ENCODE measurements around the gene RELL2. TPM values are rescaled to one million over a fixed set of nuclear protein-coding genes. Genes with fewer than 3 reads are reported as not detected.

RELL2 gene, protein sequence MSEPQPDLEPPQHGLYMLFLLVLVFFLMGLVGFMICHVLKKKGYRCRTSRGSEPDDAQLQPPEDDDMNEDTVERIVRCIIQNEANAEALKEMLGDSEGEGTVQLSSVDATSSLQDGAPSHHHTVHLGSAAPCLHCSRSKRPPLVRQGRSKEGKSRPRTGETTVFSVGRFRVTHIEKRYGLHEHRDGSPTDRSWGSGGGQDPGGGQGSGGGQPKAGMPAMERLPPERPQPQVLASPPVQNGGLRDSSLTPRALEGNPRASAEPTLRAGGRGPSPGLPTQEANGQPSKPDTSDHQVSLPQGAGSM
- 10 to 100 TPM in 1 of 2 donors, 1 to 10 TPM in 1; 7.3 to 22.6 TPM for total RNA-seq
- 10 to 100 TPM; 32.4 to 37.3 TPM for polyA plus RNA-seq (ENCODE audit: insufficient read length in 2 of 2)
- long read RNA-seq, donor 1, transcript RELL2-202 (8 exons, 2,154 nt) = major isoform, 9 of 16 reads
- long read RNA-seq, donor 1, partial matches to known transcripts = 6 of 16 reads
- long read RNA-seq, donor 1, other reads (novel, unspliced or antisense) = 0 of 16 reads
- long read RNA-seq, donor 2, partial matches to known transcripts = 0 of 5 reads
- long read RNA-seq, donor 2, other reads (novel, unspliced or antisense) = 0 of 5 reads
- long read RNA-seq, donor 3, partial matches to known transcripts = 0 of 3 reads
- long read RNA-seq, donor 3, other reads (novel, unspliced or antisense) = 0 of 3 reads
- long read RNA-seq, donor 4, partial matches to known transcripts = 11 of 12 reads
- long read RNA-seq, donor 4, other reads (novel, unspliced or antisense) = 0 of 12 reads

DNA sequence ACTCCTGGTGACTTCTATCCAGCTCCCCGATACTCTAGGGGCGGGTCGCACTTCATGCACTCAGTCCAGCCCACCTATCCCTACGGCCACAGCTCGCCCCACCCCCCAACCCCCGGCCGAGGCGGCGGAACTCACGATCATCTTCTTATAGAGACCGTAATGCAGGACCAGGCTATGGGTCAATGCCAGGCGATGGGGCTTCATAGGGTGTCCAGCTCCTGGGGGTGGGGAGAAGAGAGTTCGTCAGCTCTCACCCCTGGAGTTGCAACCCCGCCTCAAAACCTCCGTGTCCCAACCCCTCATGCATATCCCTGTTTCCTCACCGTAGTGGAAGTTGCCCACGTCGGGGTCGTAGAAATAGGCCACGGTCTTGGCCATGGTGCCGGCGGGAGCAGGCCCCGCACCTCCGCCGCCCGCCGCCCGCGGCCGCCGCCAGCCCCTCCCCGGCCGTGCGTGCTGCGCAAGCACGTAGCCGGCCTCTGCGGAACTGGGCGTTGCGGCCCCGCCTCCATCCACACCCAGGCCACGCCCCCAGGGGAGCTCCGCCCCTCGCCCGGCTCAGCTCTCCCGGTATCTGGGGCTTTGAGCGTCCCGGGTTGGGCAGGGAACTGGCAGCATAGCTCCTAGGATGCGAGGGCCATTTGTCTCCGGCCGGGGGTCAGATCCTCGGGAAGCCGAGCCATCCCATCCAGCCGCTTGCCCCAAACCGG is at the start of gene RELL2, which contains the start of gene HDAC3:
RELL2 (plus strand) TSS at position 585 of the 710 bp plus-strand sequence. CDS start 1,229 bp downstream, outside the sequence.
HDAC3 (minus strand) TSS at position 437 of the 710 bp plus-strand sequence; CDS start at position 378, 59 bp downstream.
- Histone ChIP-seq H3K9me3 (ENCODE audit: control insufficient read depth, insufficient read depth, low read length) (no peaks in the 10 kb centered on the region), H3K4me1 (ENCODE audit: control insufficient read depth, insufficient read depth, low read length) (peaks cover 40% of the 10 kb centered on the region), H3K27ac (ENCODE audit: low read depth, low read length) (peak within 1 kb of the TSS; percentile 54), H3K36me3 (ENCODE audit: control insufficient read depth, insufficient read depth, low read length) (peaks cover 32% of the 10 kb centered on the region), H3K4me3 (ENCODE audit: low read depth, low read length) (peak within 1 kb of the TSS; percentile 87), H3K27me3 (ENCODE audit: control insufficient read depth, insufficient read depth, low read length) (peaks cover 16% of the 10 kb centered on the region)
- peak; percentile 78 to 97 (median 86) for DNase-seq (ENCODE audit: low read depth in 4 of 6, low spot score in 6 of 6)
- under 1% methylated on average over 45 of the region's 55 CpGs for WGBS (ENCODE audit: insufficient coverage)

DNA sequence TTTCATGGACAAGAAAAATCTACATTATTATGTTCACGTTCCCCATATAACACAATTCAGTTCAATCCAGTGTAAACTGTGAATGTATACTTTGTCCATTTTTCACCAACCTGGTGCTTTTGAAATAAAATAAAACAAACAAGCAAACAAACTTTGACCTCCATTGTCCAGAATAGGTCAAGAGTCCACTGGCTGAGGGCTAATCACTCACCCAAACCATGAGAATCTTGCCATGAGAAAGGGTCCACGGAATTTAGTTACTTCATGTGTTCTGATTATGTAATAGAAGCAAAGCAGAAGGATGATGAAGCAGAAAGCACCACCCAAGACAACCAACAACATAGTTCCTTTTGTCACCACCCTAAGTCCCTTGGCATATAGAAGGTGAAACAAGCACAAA is 46.7 kb upstream of the RELL2 start:
- no peaks in the 10 kb centered on the region for H3K4me1 ChIP-seq (ENCODE audit: control insufficient read depth, insufficient read depth, low read length)

DNA sequence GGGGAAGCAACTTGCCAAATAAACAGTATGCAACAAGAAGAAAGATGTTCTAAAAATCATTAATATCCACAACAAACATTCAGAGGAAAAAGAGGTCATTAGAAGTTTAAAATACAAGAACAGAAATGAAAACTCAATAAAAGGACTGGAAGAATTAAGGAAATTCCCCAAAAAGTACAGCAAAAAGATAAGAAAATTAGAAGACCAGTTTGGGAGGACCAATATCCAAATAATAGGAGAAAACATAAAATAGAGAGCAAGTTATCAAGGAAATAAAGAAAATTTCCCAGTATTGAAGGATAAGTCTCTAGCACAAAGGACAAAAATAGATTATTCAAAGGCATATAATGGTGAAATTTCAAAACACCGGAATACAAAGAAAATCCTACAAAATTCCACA is 39.9 kb upstream of the RELL2 start:
- Histone ChIP-seq H3K9me3 (ENCODE audit: control insufficient read depth, insufficient read depth, low read length) (no peaks in the 10 kb centered on the region), H3K4me1 (ENCODE audit: control insufficient read depth, insufficient read depth, low read length) (no peaks in the 10 kb centered on the region), H3K27ac (ENCODE audit: low read depth, low read length) (no peak overlapping the region), H3K27me3 (ENCODE audit: control insufficient read depth, insufficient read depth, low read length) (no peaks in the 10 kb centered on the region), H3K36me3 (ENCODE audit: control insufficient read depth, insufficient read depth, low read length) (peaks cover 4% of the 10 kb centered on the region), H3K4me3 (ENCODE audit: low read depth, low read length) (no peak overlapping the region)
- no CpG with 5 or more reads among the region's 1 CpG for WGBS (ENCODE audit: insufficient coverage)
- DNase-seq (ENCODE audit: low read depth in 4 of 6, low spot score in 6 of 6) = no peak

More for the DNA sequence above, 46.7 kb upstream of the RELL2 start:
- H3K36me3 ChIP-seq (ENCODE audit: control insufficient read depth, insufficient read depth, low read length) = peaks cover 8% of the 10 kb centered on the region
- H3K27ac ChIP-seq (ENCODE audit: low read depth, low read length) = no peak overlapping the region
- H3K27me3 ChIP-seq (ENCODE audit: control insufficient read depth, insufficient read depth, low read length) = no peaks in the 10 kb centered on the region
- H3K9me3 ChIP-seq (ENCODE audit: control insufficient read depth, insufficient read depth, low read length) = no peaks in the 10 kb centered on the region
- WGBS (ENCODE audit: insufficient coverage) = no CpG with 5 or more reads among the region's 2 CpGs
- H3K4me3 ChIP-seq (ENCODE audit: low read depth, low read length) = no peak overlapping the region
- no peak for DNase-seq (ENCODE audit: low read depth in 4 of 6, low spot score in 6 of 6)

DNA sequence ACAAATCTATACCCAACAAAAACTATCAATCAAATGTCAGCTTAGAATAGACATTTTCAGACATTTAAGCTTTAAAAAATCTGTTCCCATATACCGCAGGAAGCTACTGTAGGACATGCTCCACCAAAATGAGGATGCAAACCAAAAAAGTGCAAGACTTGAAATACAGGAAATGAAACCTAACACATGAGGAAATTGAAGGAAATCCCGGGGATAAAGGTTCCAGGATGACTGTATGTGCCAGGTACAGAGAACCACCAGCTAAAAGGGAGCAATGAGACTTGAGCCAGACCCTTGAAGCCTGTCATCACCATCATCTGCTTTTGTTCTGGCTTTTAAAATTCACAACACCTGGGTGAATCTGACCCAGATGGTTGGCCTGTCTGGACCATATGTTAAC is 39.4 kb upstream of the RELL2 start:
- WGBS (ENCODE audit: insufficient coverage) = 86% methylated on average over 1 of the region's 2 CpGs
- no peak overlapping the region for H3K27ac ChIP-seq (ENCODE audit: low read depth, low read length)
- H3K4me1 ChIP-seq (ENCODE audit: control insufficient read depth, insufficient read depth, low read length) = no peaks in the 10 kb centered on the region
- H3K9me3 ChIP-seq (ENCODE audit: control insufficient read depth, insufficient read depth, low read length) = no peaks in the 10 kb centered on the region
- H3K27me3 ChIP-seq (ENCODE audit: control insufficient read depth, insufficient read depth, low read length) = no peaks in the 10 kb centered on the region
- H3K36me3 ChIP-seq (ENCODE audit: control insufficient read depth, insufficient read depth, low read length) = peaks cover 4% of the 10 kb centered on the region
- DNase-seq (ENCODE audit: low read depth in 4 of 6, low spot score in 6 of 6) = no peak
- H3K4me3 ChIP-seq (ENCODE audit: low read depth, low read length) = no peak overlapping the region

DNA sequence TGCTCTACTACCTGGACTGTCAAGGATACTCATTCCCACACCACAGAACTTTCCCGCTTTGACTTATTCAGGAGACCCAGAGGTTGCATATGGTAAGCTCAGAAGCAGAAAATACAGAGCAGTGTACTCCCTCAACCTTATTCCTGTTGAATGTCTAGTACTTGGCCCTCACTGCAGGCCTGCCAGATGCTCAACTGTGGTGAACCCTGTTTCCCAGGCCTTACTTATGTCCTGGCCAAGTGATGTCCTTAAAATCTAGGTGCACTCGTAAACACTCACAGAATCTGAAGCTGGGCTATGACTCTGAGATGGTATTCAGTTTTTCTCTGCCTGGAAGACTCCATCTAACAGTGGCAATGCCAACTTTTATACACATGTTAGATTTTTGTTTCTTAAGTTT is 39.0 kb upstream of the RELL2 start:
- 80% methylated on average over 1 of the region's 2 CpGs for WGBS (ENCODE audit: insufficient coverage)
- Histone ChIP-seq H3K9me3 (ENCODE audit: control insufficient read depth, insufficient read depth, low read length) (no peaks in the 10 kb centered on the region), H3K4me3 (ENCODE audit: low read depth, low read length) (no peak overlapping the region), H3K27ac (ENCODE audit: low read depth, low read length) (no peak overlapping the region), H3K4me1 (ENCODE audit: control insufficient read depth, insufficient read depth, low read length) (no peaks in the 10 kb centered on the region), H3K36me3 (ENCODE audit: control insufficient read depth, insufficient read depth, low read length) (peaks cover 4% of the 10 kb centered on the region), H3K27me3 (ENCODE audit: control insufficient read depth, insufficient read depth, low read length) (no peaks in the 10 kb centered on the region)
- DNase-seq (ENCODE audit: low read depth in 4 of 6, low spot score in 6 of 6) = no peak

DNA sequence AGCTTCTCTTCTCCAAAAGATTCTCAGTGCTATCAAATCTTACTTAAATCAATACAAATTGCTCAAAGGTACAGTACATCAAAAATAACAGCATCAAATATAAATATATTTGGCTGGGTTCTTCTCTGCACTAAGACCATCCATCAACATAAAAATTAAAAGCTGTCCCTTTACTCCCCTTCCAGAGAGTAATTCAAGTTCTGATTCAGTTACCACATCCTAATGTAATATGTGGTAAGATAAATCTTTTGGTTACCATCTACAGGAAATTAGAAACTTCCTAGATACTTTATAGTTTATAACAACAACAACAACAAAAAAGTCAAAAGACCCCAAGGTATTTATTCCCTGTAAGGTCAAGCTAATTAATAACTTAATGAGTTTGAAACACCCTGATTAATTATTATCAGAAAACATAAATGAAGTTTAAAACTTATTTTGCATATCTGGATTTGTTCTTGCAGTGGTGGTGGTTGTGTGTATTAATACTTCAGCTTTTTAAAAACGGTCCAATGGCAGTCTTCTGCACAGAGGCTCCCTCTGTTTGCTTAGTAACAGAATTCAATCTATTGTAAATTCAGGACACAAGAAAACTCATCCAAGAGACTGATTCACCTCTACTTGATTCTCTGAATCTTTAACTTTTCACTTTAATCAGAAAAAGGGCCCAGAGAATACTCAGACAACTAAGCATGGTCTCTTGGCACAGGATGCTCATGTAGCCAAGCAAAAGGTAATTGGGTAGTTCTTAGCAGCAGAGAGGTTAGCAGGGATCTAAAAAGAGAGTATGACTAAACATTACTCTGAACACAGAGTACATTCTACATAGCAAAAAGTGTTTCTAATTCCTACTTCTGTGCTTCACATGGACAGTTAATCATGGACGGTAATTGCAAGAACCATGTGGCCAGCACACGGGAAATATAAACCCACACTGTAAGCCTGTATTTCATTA is 38.1 kb upstream of the RELL2 start:
- H3K27ac ChIP-seq (ENCODE audit: low read depth, low read length) = no peak overlapping the region
- no CpG with 5 or more reads among the region's 3 CpGs for WGBS (ENCODE audit: insufficient coverage)
- H3K27me3 ChIP-seq (ENCODE audit: control insufficient read depth, insufficient read depth, low read length) = no peaks in the 10 kb centered on the region
- DNase-seq (ENCODE audit: low read depth in 4 of 6, low spot score in 6 of 6) = no peak
- H3K4me3 ChIP-seq (ENCODE audit: low read depth, low read length) = no peak overlapping the region
- H3K9me3 ChIP-seq (ENCODE audit: control insufficient read depth, insufficient read depth, low read length) = no peaks in the 10 kb centered on the region
- H3K4me1 ChIP-seq (ENCODE audit: control insufficient read depth, insufficient read depth, low read length) = no peaks in the 10 kb centered on the region
- peaks cover 4% of the 10 kb centered on the region for H3K36me3 ChIP-seq (ENCODE audit: control insufficient read depth, insufficient read depth, low read length)

DNA sequence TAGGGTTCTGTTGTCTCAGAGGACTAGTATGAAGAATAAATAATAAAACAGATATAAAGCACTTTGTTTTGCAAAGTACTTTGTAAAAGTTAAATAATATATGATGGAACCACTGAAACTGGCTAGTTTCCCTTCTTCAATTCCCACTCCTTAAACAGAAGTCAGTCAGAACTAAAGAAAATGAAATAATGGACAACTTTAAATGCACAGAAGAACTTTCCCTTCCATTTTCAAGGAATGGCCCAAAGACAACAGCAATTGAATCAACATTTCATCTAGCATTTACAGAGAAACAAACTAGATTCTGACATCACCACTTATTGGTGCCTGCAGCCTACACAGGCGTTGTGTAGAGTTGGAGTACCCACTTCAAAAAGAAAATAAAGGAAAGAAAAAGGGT is 34.2 kb upstream of the RELL2 start:
- WGBS (ENCODE audit: insufficient coverage) = no CpG with 5 or more reads among the region's 1 CpG
- no peak overlapping the region for H3K27ac ChIP-seq (ENCODE audit: low read depth, low read length)
- H3K4me1 ChIP-seq (ENCODE audit: control insufficient read depth, insufficient read depth, low read length) = no peaks in the 10 kb centered on the region

DNA sequence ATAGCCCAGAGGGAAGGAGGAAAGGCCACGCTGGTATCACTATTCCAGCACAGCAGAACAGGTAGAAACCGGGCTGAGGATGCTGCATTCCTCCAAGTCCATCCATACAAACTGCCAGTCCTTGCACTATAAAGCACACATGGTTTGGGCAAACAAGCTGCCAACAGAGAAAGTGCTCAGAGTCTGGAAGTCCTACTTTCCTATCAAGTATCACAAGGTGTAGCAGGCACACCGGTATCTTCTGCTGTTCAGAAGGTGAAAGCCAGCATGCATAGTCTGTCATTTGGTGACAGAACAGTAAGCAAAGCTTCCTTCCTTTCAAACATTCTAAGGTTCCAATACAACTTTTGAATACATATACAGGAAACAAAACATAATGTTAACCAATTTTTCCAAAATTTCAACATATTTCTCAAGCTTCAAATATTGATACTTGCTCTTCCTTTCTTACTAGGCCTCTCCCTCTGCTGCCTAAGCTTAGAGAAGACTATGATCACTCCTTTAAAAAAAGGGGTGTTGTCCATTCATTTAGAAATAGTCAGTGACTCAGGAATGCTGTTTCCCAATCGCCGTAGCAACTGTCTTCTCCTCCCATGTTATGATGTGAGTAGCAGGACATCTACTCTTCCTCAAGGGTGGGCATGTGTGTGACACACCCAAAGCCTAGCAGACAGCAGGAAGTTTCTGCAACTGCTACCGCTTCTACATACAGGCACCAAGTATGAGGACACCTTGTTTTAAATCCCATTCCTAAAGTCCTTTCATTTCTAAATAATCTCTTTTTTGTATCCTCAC is 32.7 kb upstream of the RELL2 start:
- peak in 1 of 6 donors; percentile 15 for DNase-seq (ENCODE audit: low read depth in 4 of 6, low spot score in 6 of 6)
- Histone ChIP-seq H3K27me3 (ENCODE audit: control insufficient read depth, insufficient read depth, low read length) (no peaks in the 10 kb centered on the region), H3K9me3 (ENCODE audit: control insufficient read depth, insufficient read depth, low read length) (no peaks in the 10 kb centered on the region), H3K36me3 (ENCODE audit: control insufficient read depth, insufficient read depth, low read length) (no peaks in the 10 kb centered on the region), H3K27ac (ENCODE audit: low read depth, low read length) (peak overlapping the region; percentile 49), H3K4me1 (ENCODE audit: control insufficient read depth, insufficient read depth, low read length) (no peaks in the 10 kb centered on the region), H3K4me3 (ENCODE audit: low read depth, low read length) (no peak overlapping the region)
- WGBS (ENCODE audit: insufficient coverage) = 92% methylated on average over 3 of the region's 6 CpGs

More for the DNA sequence above, 34.2 kb upstream of the RELL2 start:
- Histone ChIP-seq H3K36me3 (ENCODE audit: control insufficient read depth, insufficient read depth, low read length) (no peaks in the 10 kb centered on the region), H3K4me3 (ENCODE audit: low read depth, low read length) (no peak overlapping the region), H3K27me3 (ENCODE audit: control insufficient read depth, insufficient read depth, low read length) (no peaks in the 10 kb centered on the region), H3K9me3 (ENCODE audit: control insufficient read depth, insufficient read depth, low read length) (no peaks in the 10 kb centered on the region)
- DNase-seq (ENCODE audit: low read depth in 4 of 6, low spot score in 6 of 6) = no peak

Measured in spinal cord (tissue), 10 donors.